ENCODE results near the gene DUS2. TPM values are rescaled to one million over a fixed set of nuclear protein-coding genes. Genes with fewer than 3 reads are reported as not detected.

The DUS2 gene
- total RNA-seq, 1 experiment from 2014 or later: 27.9 TPM

DNA sequence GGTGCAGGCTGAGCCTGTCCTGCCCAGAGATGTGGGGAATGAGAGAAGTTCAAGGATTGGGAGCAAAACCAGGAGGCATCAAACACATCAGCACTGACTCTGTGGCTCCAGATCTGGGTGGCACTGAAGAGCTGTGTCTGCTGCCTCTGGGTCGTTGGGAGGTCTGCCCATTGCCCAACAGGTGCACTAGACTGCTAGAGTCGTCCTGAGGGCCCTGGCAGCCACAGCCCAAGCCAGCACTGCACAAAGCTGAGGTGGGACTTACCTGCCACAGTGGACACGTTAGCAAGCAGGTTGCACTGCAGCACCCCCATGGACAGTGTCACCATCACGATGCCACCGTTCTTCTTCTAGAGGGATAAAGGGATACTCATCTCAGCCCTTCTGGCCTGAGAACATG lies 46.1 kb upstream of the DUS2 start (continued):
- TF ChIP-seq CBFB (CRISPR knock-in tag; IDR thresholded peaks at IDR 0.05; ENCODE audit: low read depth): no peak
- no peak for TF ChIP-seq TP53 (CRISPR knock-in tag; IDR thresholded peaks at IDR 0.05)
- TF ChIP-seq, protein P1, sequence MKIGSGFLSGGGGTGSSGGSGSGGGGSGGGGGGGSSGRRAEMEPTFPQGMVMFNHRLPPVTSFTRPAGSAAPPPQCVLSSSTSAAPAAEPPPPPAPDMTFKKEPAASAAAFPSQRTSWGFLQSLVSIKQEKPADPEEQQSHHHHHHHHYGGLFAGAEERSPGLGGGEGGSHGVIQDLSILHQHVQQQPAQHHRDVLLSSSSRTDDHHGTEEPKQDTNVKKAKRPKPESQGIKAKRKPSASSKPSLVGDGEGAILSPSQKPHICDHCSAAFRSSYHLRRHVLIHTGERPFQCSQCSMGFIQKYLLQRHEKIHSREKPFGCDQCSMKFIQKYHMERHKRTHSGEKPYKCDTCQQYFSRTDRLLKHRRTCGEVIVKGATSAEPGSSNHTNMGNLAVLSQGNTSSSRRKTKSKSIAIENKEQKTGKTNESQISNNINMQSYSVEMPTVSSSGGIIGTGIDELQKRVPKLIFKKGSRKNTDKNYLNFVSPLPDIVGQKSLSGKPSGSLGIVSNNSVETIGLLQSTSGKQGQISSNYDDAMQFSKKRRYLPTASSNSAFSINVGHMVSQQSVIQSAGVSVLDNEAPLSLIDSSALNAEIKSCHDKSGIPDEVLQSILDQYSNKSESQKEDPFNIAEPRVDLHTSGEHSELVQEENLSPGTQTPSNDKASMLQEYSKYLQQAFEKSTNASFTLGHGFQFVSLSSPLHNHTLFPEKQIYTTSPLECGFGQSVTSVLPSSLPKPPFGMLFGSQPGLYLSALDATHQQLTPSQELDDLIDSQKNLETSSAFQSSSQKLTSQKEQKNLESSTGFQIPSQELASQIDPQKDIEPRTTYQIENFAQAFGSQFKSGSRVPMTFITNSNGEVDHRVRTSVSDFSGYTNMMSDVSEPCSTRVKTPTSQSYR (CRISPR knock-in tag; IDR thresholded peaks at IDR 0.05): no peak
- TF ChIP-seq JAZF1 (CRISPR knock-in tag; IDR thresholded peaks at IDR 0.05): no peak
- TF ChIP-seq CREM (CRISPR knock-in tag; IDR thresholded peaks at IDR 0.05): no peak
- TF ChIP-seq, protein P2, sequence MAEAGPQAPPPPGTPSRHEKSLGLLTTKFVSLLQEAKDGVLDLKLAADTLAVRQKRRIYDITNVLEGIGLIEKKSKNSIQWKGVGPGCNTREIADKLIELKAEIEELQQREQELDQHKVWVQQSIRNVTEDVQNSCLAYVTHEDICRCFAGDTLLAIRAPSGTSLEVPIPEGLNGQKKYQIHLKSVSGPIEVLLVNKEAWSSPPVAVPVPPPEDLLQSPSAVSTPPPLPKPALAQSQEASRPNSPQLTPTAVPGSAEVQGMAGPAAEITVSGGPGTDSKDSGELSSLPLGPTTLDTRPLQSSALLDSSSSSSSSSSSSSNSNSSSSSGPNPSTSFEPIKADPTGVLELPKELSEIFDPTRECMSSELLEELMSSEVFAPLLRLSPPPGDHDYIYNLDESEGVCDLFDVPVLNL (CRISPR knock-in tag; IDR thresholded peaks at IDR 0.05; ENCODE audit: borderline replicate concordance, low read depth): no peak
- TF ChIP-seq ESRRA (CRISPR knock-in tag; IDR thresholded peaks at IDR 0.05; ENCODE audit: borderline replicate concordance): no peak
- TF ChIP-seq, protein P3, sequence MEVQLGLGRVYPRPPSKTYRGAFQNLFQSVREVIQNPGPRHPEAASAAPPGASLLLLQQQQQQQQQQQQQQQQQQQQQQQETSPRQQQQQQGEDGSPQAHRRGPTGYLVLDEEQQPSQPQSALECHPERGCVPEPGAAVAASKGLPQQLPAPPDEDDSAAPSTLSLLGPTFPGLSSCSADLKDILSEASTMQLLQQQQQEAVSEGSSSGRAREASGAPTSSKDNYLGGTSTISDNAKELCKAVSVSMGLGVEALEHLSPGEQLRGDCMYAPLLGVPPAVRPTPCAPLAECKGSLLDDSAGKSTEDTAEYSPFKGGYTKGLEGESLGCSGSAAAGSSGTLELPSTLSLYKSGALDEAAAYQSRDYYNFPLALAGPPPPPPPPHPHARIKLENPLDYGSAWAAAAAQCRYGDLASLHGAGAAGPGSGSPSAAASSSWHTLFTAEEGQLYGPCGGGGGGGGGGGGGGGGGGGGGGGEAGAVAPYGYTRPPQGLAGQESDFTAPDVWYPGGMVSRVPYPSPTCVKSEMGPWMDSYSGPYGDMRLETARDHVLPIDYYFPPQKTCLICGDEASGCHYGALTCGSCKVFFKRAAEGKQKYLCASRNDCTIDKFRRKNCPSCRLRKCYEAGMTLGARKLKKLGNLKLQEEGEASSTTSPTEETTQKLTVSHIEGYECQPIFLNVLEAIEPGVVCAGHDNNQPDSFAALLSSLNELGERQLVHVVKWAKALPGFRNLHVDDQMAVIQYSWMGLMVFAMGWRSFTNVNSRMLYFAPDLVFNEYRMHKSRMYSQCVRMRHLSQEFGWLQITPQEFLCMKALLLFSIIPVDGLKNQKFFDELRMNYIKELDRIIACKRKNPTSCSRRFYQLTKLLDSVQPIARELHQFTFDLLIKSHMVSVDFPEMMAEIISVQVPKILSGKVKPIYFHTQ (CRISPR knock-in tag; IDR thresholded peaks at IDR 0.05): no peak
- TF ChIP-seq ELF4 (CRISPR knock-in tag; IDR thresholded peaks at IDR 0.05; ENCODE audit: low read depth): no peak

DNA sequence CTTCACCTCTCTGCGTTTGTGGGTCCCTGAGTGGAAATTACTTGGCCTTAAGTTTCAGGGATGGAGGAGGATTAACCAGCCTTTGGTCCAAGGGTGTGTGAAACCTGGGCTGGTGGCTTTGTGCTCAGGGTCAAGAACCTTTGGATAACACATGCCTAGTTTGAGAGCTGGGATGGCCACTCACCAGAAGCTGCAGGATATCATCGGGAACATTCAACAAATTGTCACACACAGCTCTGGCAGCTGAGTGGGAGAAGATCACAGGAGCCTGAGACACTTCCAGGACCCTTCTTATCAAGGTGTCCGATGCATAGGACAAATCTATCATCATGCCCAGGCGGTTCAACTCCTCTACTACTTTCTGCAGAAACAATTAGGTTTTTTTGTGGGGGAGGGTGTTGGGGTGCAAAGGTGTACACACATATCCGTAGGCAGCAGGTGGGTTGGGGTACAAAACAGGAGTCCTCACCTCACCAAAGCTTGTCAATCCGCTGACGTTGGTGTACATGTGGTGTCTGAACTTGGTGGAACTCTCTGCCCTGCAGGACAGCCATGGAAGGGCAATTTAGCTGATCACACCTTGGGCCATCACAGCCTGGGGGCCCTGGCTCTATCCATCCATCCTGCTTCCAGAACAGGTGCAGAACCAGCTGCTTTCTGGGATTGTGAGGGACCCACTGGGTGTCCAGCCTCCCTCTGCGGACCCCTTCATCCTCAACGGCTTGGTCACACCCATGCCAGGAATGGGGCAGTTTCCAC lies 45.4 kb upstream of the DUS2 start:
- Mint-ChIP-seq H3K36me3 (no peaks in the 10 kb centered on the region), H3K9me3 (no peaks in the 10 kb centered on the region), H3K4me1 (no peaks in the 10 kb centered on the region; the same call in 1 of the 2 replicates), H3K27ac (no peak overlapping the region), H3K27me3 (ENCODE audit: low read depth) (peaks cover 8% of the 10 kb centered on the region; the same call in 1 of the 2 replicates), H3K4me3 (no peak overlapping the region)
- no peak for ATAC-seq
- CTCF ChIA-PET: interaction anchor here (0.9 to 1.4 kb wide), 3 partner anchors 34 to 161 kb away, joined by 3 to 4 read pairs (median 3); partner anchors contain the start of gene LCAT
- POLR2A ChIA-PET: no interaction called here
- DNase-seq (ENCODE audit: low spot score): no peak
- TF ChIP-seq, protein P4, sequence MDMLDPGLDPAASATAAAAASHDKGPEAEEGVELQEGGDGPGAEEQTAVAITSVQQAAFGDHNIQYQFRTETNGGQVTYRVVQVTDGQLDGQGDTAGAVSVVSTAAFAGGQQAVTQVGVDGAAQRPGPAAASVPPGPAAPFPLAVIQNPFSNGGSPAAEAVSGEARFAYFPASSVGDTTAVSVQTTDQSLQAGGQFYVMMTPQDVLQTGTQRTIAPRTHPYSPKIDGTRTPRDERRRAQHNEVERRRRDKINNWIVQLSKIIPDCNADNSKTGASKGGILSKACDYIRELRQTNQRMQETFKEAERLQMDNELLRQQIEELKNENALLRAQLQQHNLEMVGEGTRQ (CRISPR knock-in tag; IDR thresholded peaks at IDR 0.05): no peak
- TF ChIP-seq NFYB (CRISPR knock-in tag; conservative IDR thresholded peaks at IDR 0.05; ENCODE audit: low read depth): no peak
- no peak for TF ChIP-seq ATF1 (CRISPR knock-in tag; IDR thresholded peaks at IDR 0.05)
- TF ChIP-seq, protein P5, sequence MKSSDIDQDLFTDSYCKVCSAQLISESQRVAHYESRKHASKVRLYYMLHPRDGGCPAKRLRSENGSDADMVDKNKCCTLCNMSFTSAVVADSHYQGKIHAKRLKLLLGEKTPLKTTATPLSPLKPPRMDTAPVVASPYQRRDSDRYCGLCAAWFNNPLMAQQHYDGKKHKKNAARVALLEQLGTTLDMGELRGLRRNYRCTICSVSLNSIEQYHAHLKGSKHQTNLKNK (CRISPR knock-in tag; IDR thresholded peaks at IDR 0.05): no peak
- TF ChIP-seq FOXP1 (CRISPR knock-in tag; IDR thresholded peaks at IDR 0.05; ENCODE audit: borderline replicate concordance): no peak
- no peak for TF ChIP-seq NR3C1 (CRISPR knock-in tag; conservative IDR thresholded peaks at IDR 0.05; ENCODE audit: low read depth)
- no peak for TF ChIP-seq FOXK1 (CRISPR knock-in tag; IDR thresholded peaks at IDR 0.05)
- no peak for TF ChIP-seq MYBL2 (CRISPR knock-in tag; IDR thresholded peaks at IDR 0.05)
- TF ChIP-seq ZBTB21 (CRISPR knock-in tag; IDR thresholded peaks at IDR 0.05; ENCODE audit: borderline replicate concordance): no peak
- TF ChIP-seq SMAD3 (CRISPR knock-in tag; IDR thresholded peaks at IDR 0.05; ENCODE audit: borderline replicate concordance): no peak
- no peak for TF ChIP-seq ZNF416 (CRISPR knock-in tag; IDR thresholded peaks at IDR 0.05)
- no peak for TF ChIP-seq ZNF121 (CRISPR knock-in tag; IDR thresholded peaks at IDR 0.05)
- no peak for TF ChIP-seq JUN (CRISPR knock-in tag; IDR thresholded peaks at IDR 0.05)
- TF ChIP-seq, protein P6, sequence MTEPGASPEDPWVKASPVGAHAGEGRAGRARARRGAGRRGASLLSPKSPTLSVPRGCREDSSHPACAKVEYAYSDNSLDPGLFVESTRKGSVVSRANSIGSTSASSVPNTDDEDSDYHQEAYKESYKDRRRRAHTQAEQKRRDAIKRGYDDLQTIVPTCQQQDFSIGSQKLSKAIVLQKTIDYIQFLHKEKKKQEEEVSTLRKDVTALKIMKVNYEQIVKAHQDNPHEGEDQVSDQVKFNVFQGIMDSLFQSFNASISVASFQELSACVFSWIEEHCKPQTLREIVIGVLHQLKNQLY (CRISPR knock-in tag; IDR thresholded peaks at IDR 0.05): no peak
- TF ChIP-seq ZNF263 (CRISPR knock-in tag; IDR thresholded peaks at IDR 0.05; ENCODE audit: low read depth): no peak
- TF ChIP-seq, protein P7, sequence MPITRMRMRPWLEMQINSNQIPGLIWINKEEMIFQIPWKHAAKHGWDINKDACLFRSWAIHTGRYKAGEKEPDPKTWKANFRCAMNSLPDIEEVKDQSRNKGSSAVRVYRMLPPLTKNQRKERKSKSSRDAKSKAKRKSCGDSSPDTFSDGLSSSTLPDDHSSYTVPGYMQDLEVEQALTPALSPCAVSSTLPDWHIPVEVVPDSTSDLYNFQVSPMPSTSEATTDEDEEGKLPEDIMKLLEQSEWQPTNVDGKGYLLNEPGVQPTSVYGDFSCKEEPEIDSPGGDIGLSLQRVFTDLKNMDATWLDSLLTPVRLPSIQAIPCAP (CRISPR knock-in tag; IDR thresholded peaks at IDR 0.05): no peak
